Esophagus squamous epithelium (tissue), 4 donors: ENCODE measurements around the gene C2CD4C.

Source experiments
- POLR2A ChIP-seq, 4 donors: fragments of 450-650 bp; IDR thresholded peaks; one replicate each; pipeline ENCODE4 v1.6.1; 2017; ENCODE audit warnings: antibody characterized with exemption in 4 of 4, mild to moderate bottlenecking in 4 of 4, moderate library complexity in 3 of 4
- TF ChIP-seq, protein P1 (sequence below), 6 experiments: fragments of 450-650 bp in 4 of 6; fragments of 200-600 bp in 2 of 6; sonication (generic) in 2 of 6; IDR thresholded peaks; one replicate each; pipeline ENCODE4 v1.5.1; 2016 to 2019; ENCODE audit warnings: antibody characterized with exemption in 6 of 6, mild to moderate bottlenecking in 4 of 6, moderate library complexity in 4 of 6

- TF ChIP-seq, protein P1, sequence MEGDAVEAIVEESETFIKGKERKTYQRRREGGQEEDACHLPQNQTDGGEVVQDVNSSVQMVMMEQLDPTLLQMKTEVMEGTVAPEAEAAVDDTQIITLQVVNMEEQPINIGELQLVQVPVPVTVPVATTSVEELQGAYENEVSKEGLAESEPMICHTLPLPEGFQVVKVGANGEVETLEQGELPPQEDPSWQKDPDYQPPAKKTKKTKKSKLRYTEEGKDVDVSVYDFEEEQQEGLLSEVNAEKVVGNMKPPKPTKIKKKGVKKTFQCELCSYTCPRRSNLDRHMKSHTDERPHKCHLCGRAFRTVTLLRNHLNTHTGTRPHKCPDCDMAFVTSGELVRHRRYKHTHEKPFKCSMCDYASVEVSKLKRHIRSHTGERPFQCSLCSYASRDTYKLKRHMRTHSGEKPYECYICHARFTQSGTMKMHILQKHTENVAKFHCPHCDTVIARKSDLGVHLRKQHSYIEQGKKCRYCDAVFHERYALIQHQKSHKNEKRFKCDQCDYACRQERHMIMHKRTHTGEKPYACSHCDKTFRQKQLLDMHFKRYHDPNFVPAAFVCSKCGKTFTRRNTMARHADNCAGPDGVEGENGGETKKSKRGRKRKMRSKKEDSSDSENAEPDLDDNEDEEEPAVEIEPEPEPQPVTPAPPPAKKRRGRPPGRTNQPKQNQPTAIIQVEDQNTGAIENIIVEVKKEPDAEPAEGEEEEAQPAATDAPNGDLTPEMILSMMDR (IDR thresholded peaks at IDR 0.05), result no peak
- TF ChIP-seq POLR2A (IDR thresholded peaks at IDR 0.05), result no peak
Observed at GRCh38 chr19:408441-408901, 476 bp downstream of the C2CD4C start.
